GM12873 (cell line): ENCODE results near the gene PRKCA.

Experiments
- TF ChIP-seq, protein P1 (sequence below): IDR thresholded peaks from 2 replicates; pipeline ENCODE4 v1.5.1; 2012; ENCODE audit warnings: low read depth, mild to moderate bottlenecking, moderate library complexity, low read length, control low read depth; ENCODE audit not compliant: insufficient read depth; ENCODE audit errors: missing control alignments

The PRKCA gene

GRCh38 chr17:66634193-66634592 lies 331.8 kb downstream of the PRKCA start:
- TF ChIP-seq, protein P1, sequence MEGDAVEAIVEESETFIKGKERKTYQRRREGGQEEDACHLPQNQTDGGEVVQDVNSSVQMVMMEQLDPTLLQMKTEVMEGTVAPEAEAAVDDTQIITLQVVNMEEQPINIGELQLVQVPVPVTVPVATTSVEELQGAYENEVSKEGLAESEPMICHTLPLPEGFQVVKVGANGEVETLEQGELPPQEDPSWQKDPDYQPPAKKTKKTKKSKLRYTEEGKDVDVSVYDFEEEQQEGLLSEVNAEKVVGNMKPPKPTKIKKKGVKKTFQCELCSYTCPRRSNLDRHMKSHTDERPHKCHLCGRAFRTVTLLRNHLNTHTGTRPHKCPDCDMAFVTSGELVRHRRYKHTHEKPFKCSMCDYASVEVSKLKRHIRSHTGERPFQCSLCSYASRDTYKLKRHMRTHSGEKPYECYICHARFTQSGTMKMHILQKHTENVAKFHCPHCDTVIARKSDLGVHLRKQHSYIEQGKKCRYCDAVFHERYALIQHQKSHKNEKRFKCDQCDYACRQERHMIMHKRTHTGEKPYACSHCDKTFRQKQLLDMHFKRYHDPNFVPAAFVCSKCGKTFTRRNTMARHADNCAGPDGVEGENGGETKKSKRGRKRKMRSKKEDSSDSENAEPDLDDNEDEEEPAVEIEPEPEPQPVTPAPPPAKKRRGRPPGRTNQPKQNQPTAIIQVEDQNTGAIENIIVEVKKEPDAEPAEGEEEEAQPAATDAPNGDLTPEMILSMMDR = no peak

DNA sequence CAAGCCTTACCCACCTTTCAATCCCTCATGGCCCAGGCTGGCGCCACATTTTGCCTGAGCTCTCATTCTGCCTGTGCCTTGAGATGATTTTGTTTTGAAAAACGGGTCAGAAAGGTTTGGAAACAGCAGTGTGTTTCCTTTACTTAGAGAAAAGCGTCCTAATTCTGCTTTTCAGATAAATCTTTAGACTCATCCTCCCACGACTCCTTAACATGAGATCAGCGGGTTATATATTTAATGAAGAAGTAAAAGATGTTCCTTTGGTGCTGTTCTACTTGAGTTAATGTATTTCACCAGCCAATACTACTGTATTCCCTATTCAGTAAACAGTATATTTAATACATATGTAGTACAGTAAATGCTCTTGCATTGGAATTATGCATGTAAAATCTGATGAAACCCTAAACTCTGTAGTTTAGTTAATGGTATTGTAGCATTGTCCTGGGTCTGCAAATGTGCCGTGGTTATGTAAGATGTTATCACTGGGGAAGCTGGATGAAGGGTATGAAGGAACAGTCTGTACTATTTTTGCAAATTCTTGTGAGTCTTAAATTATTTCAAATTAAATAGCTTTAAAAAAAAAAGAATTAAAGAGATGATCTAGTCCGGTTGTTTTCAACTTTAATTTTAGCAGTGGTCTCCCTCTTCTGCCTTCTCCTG lies 333.1 kb downstream of the PRKCA start:
- TF ChIP-seq, protein P1 = no peak

DNA sequence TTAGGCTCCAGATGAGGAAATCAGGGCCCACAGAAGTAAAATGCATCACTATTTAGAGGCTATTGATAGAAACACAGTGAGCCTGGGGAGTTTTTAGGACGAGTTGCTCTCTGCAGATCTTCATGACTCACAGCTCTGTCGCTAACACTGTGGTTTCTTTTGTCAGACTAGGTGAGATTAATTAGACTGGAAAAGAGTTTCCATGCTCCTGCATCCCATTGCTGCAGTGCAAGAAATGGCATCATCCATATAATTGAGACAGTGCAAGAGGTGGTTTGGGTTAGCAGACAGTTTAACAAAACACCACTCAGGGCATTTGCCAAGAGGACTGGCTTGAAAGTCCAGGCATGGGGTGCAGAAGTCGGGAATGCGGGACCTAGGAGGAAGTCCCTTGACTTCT lies 333.7 kb downstream of the PRKCA start:
- TF ChIP-seq, protein P1 = no peak

DNA sequence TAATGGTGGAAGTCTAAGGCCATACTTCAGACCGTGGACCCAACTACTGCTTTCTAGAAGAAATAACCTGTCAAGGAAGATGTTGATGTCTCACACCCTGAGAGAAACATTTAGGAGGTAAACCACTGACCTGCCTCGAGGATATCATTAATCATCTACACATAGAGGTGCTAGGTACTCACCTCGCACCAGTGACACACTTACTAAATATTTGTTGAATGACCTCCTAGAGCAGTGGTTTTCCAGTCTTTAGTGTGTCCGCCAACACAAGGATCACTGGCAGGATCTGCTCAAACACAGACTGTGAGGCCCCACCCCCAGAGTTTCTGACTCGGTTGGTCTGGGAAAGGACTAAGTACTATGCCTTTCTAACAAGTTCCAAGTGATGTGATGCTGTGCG lies 335.1 kb downstream of the PRKCA start:
- TF ChIP-seq, protein P1 = no peak

DNA sequence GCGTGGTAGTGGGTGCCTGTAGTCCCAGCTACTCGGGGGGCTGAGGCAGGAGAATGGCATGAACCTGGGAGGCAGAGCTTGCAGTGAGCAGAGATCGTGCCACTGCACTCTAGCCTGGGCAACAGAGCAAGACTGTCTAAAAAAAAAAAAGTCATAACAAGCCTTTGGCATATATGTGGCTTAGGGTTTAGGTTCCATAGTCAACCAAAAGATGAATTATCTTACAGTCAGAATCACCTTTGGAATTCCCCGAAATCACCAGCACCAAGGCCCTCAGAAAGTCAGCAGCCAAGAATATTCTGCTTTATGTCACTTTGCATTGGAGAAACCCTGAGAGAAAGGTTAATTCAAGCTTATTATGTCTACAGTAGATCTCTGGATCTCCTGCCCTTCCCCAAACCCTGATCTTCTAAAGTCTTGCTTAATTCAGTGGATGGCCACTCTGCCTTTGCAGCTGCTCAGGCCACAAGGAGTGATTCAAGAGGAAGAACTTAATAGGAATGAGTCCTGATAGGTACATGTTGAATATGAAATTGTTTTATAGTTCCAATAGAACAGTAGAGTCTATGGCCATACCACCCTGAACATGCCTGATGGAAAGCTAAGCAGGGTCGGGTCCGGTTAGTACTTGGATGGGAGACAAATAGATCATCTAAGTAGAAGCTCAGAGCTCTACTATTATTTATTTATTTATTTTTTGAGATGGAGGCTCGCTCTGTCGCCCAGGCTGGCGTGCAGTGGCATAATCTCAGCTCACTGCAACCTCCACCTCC lies 336.5 kb downstream of the PRKCA start:
- TF ChIP-seq, protein P1 = no peak

GRCh38 chr17:66643815-66644710 lies 341.6 kb downstream of the PRKCA start:
- TF ChIP-seq, protein P1 = no peak

DNA sequence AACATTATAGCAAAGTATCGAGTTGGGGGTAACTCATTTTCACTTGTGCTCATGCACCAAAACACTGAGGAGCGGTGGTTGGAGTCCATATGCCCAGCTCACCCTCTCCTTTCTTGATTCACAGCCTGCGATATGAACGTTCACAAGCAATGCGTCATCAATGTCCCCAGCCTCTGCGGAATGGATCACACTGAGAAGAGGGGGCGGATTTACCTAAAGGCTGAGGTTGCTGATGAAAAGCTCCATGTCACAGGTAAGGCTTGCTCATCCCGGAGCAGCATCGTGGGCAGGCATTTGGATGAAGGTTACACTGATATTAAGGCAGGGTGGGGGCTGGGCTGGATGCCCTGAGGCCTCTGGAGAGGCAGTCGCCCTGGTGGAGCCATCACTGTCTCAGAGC lies 342.8 kb downstream of the PRKCA start:
- TF ChIP-seq, protein P1 = no peak
